Smooth muscle cell (in vitro differentiated cells): ENCODE measurements around the gene IFITM2. TPM values are rescaled to one million over a fixed set of nuclear protein-coding genes. Genes with fewer than 3 reads are reported as not detected.
A peak's percentile ranks its signal among the peaks of the same experiment; 100 is the strongest.
"Not testable (repeated sequence)": the region's sequence is repeated elsewhere in the genome, so short reads cannot be mapped to it uniquely, and the experiment has no call there.

Source experiments
- DNase-seq: peaks from one replicate; lab custom pipeline; 2025; ENCODE audit not compliant: unreplicated experiment; lab: John Stamatoyannopoulos, UW
- H2AFZ ChIP-seq: fragments of 200-600 bp; sonication (generic); 2 replicates; pipeline ENCODE4 v1.6.0; 2016; ENCODE audit warnings: antibody characterized with exemption, low read depth, mild to moderate bottlenecking
- H3F3A ChIP-seq: fragments of 200-600 bp; sonication (generic); 2 replicates; pipeline ENCODE4 v1.6.0; 2017; ENCODE audit warnings: antibody characterized with exemption, low read depth
- H3K27ac ChIP-seq: fragments of 200-600 bp; sonication (generic); 2 replicates; pipeline ENCODE4 v1.5.1; 2016; ENCODE audit warnings: low read depth, mild to moderate bottlenecking
- H3K27me3 ChIP-seq: fragments of 200-600 bp; sonication (generic); 2 replicates; pipeline ENCODE4 v1.6.1; 2016; ENCODE audit warnings: low read depth, mild to moderate bottlenecking
- H3K36me3 ChIP-seq: fragments of 200-600 bp; sonication (generic); 2 replicates; pipeline ENCODE4 v1.5.1; 2016; ENCODE audit warnings: low read depth
- H3K4me1 ChIP-seq: fragments of 200-600 bp; sonication (generic); 2 replicates; pipeline ENCODE4 v1.5.1; 2016; ENCODE audit warnings: low read depth
- H3K4me2 ChIP-seq: fragments of 200-600 bp; sonication (generic); 2 replicates; pipeline ENCODE4 v1.6.0; 2016; ENCODE audit warnings: mild to moderate bottlenecking
- H3K4me3 ChIP-seq: fragments of 200-600 bp; sonication (generic); 2 replicates; pipeline ENCODE4 v1.5.1; 2016; ENCODE audit warnings: mild to moderate bottlenecking
- H3K79me2 ChIP-seq: fragments of 200-600 bp; sonication (generic); 2 replicates; pipeline ENCODE4 v1.6.0; 2016; ENCODE audit warnings: low read depth, mild to moderate bottlenecking
- H3K9ac ChIP-seq: fragments of 200-600 bp; sonication (generic); 2 replicates; pipeline ENCODE4 v1.6.0; 2016; ENCODE audit warnings: low read depth
- H3K9me3 ChIP-seq: fragments of 200-600 bp; sonication (generic); replicated peaks from 2 replicates; pipeline ENCODE4 v1.5.1; 2016; ENCODE audit warnings: low read depth
- H4K20me1 ChIP-seq: fragments of 200-600 bp; sonication (generic); 2 replicates; pipeline ENCODE4 v1.6.0; 2016; ENCODE audit warnings: low read depth
- CTCF ChIP-seq: fragments of 200-600 bp; sonication (generic); IDR thresholded peaks from 2 replicates; pipeline ENCODE4 v1.5.1; 2017; ENCODE audit warnings: borderline replicate concordance, mild to moderate bottlenecking, antibody characterized with exemption; ENCODE audit not compliant: insufficient read depth, poor library complexity, severe bottlenecking
- WGBS: methylation state at CpG from one replicate; pipeline ENCODE4 v1.1.7; 2016; ENCODE audit warnings: low lambda C conversion rate; 5-methylcytosine and 5-hydroxymethylcytosine counted together
- polyA plus RNA-seq: library from polyadenylated mRNA; unstranded; fragments of >200 nt; fragmentation: Nextera tagmentation; extraction: Ambion mirVana; gene quantifications from 2 replicates; pipeline ENCODE4 v1.2.1, GENCODE V29; 2016
- total RNA-seq: library from RNA; depleted of rRNA; stranded (reverse); fragments of >200 nt; gene quantifications from 2 replicates; pipeline ENCODE4 v1.2.3, GENCODE V29; 2014

IFITM2 gene
- total and polyA plus RNA-seq, 2 experiments from 2014 or later, result 210 to 1,486 TPM

GRCh38 chr11:327581-327923 lies 19.9 kb downstream of the IFITM2 start:
- DNase-seq, result no peak
- Histone ChIP-seq H2AFZ (no peak overlapping the region), H3F3A (peaks cover 13% of the 10 kb centered on the region), H4K20me1 (no peaks in the 10 kb centered on the region), H3K27ac (no peak overlapping the region), H3K4me2 (peak overlapping the region; percentile 30), H3K27me3 (no peaks in the 10 kb centered on the region), H3K9ac (no peak overlapping the region), H3K36me3 (no peaks in the 10 kb centered on the region), H3K79me2 (peaks cover 4% of the 10 kb centered on the region), H3K4me3 (no peak overlapping the region), H3K9me3 (no peaks in the 10 kb centered on the region), H3K4me1 (peaks cover 7% of the 10 kb centered on the region)
- TF ChIP-seq CTCF, result no peak
- 93% methylated on average over 3 of the region's 3 CpGs for WGBS

GRCh38 chr11:328012-328411 lies 20.4 kb downstream of the IFITM2 start:
- H3F3A ChIP-seq, result peaks cover 12% of the 10 kb centered on the region
- peak overlapping the region; percentile 46 for H3K27ac ChIP-seq
- H4K20me1 ChIP-seq, result no peaks in the 10 kb centered on the region
- no peak overlapping the region for H3K4me3 ChIP-seq
- 97% methylated on average over 13 of the region's 13 CpGs for WGBS
- no peak overlapping the region for H3K4me2 ChIP-seq
- no peaks in the 10 kb centered on the region for H3K27me3 ChIP-seq
- no peaks in the 10 kb centered on the region for H3K36me3 ChIP-seq
- H3K9me3 ChIP-seq, result no peaks in the 10 kb centered on the region
- no peak for DNase-seq
- H3K4me1 ChIP-seq, result peaks cover 7% of the 10 kb centered on the region
- H3K79me2 ChIP-seq, result peaks cover 4% of the 10 kb centered on the region
- no peak overlapping the region for H2AFZ ChIP-seq
- TF ChIP-seq CTCF, result no peak
- no peak overlapping the region for H3K9ac ChIP-seq

- not testable (repeated sequence) for H3K36me3 ChIP-seq, H4K20me1 ChIP-seq, H3K9me3 ChIP-seq, H3K4me1 ChIP-seq, H2AFZ ChIP-seq, H3F3A ChIP-seq, H3K4me3 ChIP-seq, H3K9ac ChIP-seq, H3K27me3 ChIP-seq, DNase-seq, H3K79me2 ChIP-seq
- 81% methylated on average over 15 of the region's 15 CpGs for WGBS
- Histone ChIP-seq H3K4me2 (peak overlapping the region; percentile 16), H3K27ac (peak overlapping the region; percentile 46)
Observed at GRCh38 chr11:328516-329100, 21.0 kb downstream of the IFITM2 start.

- WGBS, result 95% methylated on average over 2 of the region's 2 CpGs
- H3K79me2 ChIP-seq, result peaks cover 4% of the 10 kb centered on the region
- no peak overlapping the region for H2AFZ ChIP-seq
- no peak overlapping the region for H3K4me2 ChIP-seq
- no peaks in the 10 kb centered on the region for H3K27me3 ChIP-seq
- H3K9ac ChIP-seq, result no peak overlapping the region
- no peaks in the 10 kb centered on the region for H4K20me1 ChIP-seq
- no peak for TF ChIP-seq CTCF
- H3K4me3 ChIP-seq, result no peak overlapping the region
- H3K27ac ChIP-seq, result peak overlapping the region; percentile 9
- peaks cover 8% of the 10 kb centered on the region for H3F3A ChIP-seq
- no peaks in the 10 kb centered on the region for H3K36me3 ChIP-seq
- DNase-seq, result no peak
- H3K4me1 ChIP-seq, result peaks cover 22% of the 10 kb centered on the region
- H3K9me3 ChIP-seq, result no peaks in the 10 kb centered on the region
Observed at GRCh38 chr11:329886-330253, 22.3 kb downstream of the IFITM2 start.
